Body of pancreas (tissue), 4 donors: ENCODE results near the gene ALLC. TPM values are rescaled to one million over a fixed set of nuclear protein-coding genes. Genes with fewer than 3 reads are reported as not detected.

Source experiments
- ATAC-seq: fragments of 150-250 bp; one replicate; pipeline ENCODE4 v1.9.1; 2016
- DNase-seq, 4 donors: peaks; one replicate each; pipeline ENCODE4 v3.0.0-alpha.2; 2019
- H3K27ac ChIP-seq, 4 donors: fragments of 200-600 bp; sonication (generic); 1 replicate in 3 of 4; 2 replicates in 1 of 4; pipeline versions ENCODE4 v1.5.1 to v1.6.1; 2016 to 2019; ENCODE audit warnings: mild to moderate bottlenecking in 1 of 4, mixed read lengths in 1 of 4, moderate library complexity in 1 of 4
- H3K27me3 ChIP-seq, 2 donors: fragments of 200-600 bp; sonication (generic); one replicate each; pipeline ENCODE4 v1.6.0; 2016; ENCODE audit warnings: mild to moderate bottlenecking in 1 of 2
- H3K36me3 ChIP-seq, 2 donors: fragments of 200-600 bp; sonication (generic); replicated peaks in 1 of 2; 2 replicates each; pipeline ENCODE4 v1.5.1; 2016; ENCODE audit warnings: low read depth in 2 of 2; ENCODE audit not compliant: insufficient read depth in 1 of 2
- H3K4me1 ChIP-seq: fragments of 200-600 bp; sonication (generic); one replicate; pipeline ENCODE4 v1.6.0; 2016
- H3K4me3 ChIP-seq, 2 donors: fragments of 200-600 bp; sonication (generic); 1 replicate in 1 of 2; 2 replicates in 1 of 2; pipeline ENCODE4 v1.5.1; 2016 to 2019
- H3K9me3 ChIP-seq, 3 donors: fragments of 200-600 bp; sonication (generic); 1 replicate in 2 of 3; 2 replicates in 1 of 3; pipeline ENCODE4 v1.5.1; 2016
- POLR2A ChIP-seq, 3 donors: fragments of 450-650 bp; IDR thresholded peaks; one replicate each; pipeline ENCODE4 v1.6.1; 2016; ENCODE audit warnings: antibody characterized with exemption in 3 of 3, mild to moderate bottlenecking in 2 of 3
- WGBS, 2 donors: methylation state at CpG; one replicate each; pipeline ENCODE4 v1.1.5; 2017; 5-methylcytosine and 5-hydroxymethylcytosine counted together
- intact Hi-C: fragments of 100-400 bp; cut with DNase I; formaldehyde crosslinking; loops from one replicate; pipeline ENCODE4 v1.15.1; 2023
- total RNA-seq, 2 donors: library from RNA; depleted of rRNA; stranded (reverse); fragments of >200 nt; gene quantifications; one replicate each; pipeline ENCODE4 v1.1.0, GENCODE V29; 2016
- TF ChIP-seq, protein P1 (sequence below), 7 experiments: fragments of 450-650 bp in 4 of 7; fragments of 200-600 bp in 3 of 7; sonication (generic) in 3 of 7; IDR thresholded peaks; one replicate each; pipeline ENCODE4 v1.5.1; 2016 to 2019; ENCODE audit warnings: antibody characterized with exemption in 7 of 7

The ALLC gene
- total RNA-seq, 2 donors from 2014 or later: not detected

DNA sequence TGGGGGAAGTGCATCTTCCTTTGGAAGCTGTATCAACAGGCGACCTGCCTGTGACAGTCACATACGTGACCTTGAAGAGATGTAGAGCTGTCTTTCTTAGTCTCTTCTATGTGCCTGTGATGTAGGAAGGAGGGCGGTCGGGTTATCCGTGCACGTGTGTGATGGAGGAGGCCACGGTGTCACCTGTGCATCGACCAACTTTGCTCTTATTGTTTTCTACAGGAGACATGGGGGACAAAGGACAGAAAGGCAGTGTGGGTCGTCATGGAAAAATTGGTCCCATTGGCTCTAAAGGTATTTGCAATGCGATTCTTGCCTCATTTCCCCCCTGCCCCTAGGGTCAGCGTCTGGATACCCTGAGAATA lies 20.7 kb upstream of the ALLC start:
- WGBS, 2 donors: 65 to 72% methylated on average over 11 of the region's 11 CpGs
- H3K36me3 ChIP-seq: no peaks in the 10 kb centered on the region
- no peaks in the 10 kb centered on the region for H3K9me3 ChIP-seq
- no peak for ATAC-seq
- intact Hi-C loops: no loop called here
- H3K27me3 ChIP-seq: no peaks in the 10 kb centered on the region
- TF ChIP-seq POLR2A (IDR thresholded peaks at IDR 0.05): no peak
- TF ChIP-seq, protein P1, sequence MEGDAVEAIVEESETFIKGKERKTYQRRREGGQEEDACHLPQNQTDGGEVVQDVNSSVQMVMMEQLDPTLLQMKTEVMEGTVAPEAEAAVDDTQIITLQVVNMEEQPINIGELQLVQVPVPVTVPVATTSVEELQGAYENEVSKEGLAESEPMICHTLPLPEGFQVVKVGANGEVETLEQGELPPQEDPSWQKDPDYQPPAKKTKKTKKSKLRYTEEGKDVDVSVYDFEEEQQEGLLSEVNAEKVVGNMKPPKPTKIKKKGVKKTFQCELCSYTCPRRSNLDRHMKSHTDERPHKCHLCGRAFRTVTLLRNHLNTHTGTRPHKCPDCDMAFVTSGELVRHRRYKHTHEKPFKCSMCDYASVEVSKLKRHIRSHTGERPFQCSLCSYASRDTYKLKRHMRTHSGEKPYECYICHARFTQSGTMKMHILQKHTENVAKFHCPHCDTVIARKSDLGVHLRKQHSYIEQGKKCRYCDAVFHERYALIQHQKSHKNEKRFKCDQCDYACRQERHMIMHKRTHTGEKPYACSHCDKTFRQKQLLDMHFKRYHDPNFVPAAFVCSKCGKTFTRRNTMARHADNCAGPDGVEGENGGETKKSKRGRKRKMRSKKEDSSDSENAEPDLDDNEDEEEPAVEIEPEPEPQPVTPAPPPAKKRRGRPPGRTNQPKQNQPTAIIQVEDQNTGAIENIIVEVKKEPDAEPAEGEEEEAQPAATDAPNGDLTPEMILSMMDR (IDR thresholded peaks at IDR 0.05): no peak
- no peak overlapping the region for H3K4me3 ChIP-seq
- no peak for DNase-seq
- no peak overlapping the region for H3K27ac ChIP-seq
- no peaks in the 10 kb centered on the region for H3K4me1 ChIP-seq

DNA sequence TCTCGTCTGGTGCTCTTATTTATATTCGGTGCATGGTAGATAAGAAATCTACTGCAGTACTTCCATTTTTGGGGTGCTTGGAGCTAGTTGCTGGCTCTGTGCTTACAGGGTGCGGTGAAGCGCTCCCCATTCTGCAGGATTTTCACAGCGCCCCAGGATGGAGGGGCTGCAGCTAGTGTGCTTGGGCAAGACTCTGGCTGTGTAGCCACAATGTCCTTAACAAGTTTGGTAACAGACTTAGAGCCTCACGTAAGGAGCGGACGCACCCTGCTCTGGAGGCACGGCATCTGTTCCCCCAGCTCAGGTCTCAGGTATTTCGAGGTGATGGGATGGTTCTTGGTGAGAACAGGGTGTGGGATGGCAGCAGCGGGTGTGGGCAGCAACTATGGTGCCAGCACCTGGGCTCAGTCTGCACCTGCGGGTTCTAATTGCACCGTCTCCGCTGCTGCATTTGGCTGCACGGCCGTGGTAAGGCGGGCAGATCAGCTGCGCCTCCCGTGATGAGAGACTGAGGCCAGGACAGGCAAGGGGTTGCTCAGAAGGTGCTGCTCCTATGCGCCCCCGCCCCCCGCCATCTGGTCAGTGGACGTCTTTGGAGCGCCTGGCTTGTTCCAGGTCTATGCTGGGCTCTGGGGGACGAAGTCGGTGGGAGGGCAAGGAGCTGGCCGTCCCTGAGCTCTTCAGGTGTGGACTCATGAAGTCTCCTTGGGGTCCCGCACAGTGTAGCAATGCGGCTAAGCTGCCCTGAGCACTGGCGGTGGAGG lies 20.1 kb upstream of the ALLC start:
- no peaks in the 10 kb centered on the region for H3K27me3 ChIP-seq
- TF ChIP-seq, protein P1 (IDR thresholded peaks at IDR 0.05): no peak
- no peak for TF ChIP-seq POLR2A (IDR thresholded peaks at IDR 0.05)
- H3K4me3 ChIP-seq: no peak overlapping the region
- intact Hi-C loops: no loop called here
- H3K27ac ChIP-seq: no peak overlapping the region
- no peaks in the 10 kb centered on the region for H3K9me3 ChIP-seq
- DNase-seq: peak in 1 of 4 donors; percentile 5
- WGBS, 2 donors: 77 to 79% methylated on average over 10 to 30 of the region's 30 CpGs
- no peaks in the 10 kb centered on the region for H3K36me3 ChIP-seq
- no peak for ATAC-seq
- no peaks in the 10 kb centered on the region for H3K4me1 ChIP-seq

DNA sequence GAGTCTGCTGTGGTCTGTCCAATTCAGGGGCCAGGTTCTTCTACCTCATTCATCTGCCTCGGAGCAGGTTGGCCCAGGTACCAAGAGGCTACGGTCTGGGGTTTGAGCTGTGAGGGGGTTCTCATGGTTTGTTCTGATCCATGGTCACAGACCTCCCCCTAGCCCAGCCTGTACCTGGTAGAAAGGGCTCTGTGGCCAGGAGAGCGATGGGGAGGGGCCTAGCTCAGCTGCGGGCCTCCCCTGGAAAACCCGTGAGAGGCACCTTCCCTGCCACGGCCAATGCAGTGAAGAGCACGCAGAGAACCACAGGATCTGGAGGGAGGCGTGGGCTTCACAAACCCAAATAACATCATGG lies 19.6 kb upstream of the ALLC start:
- H3K4me1 ChIP-seq: no peaks in the 10 kb centered on the region
- WGBS, 2 donors: 65 to 87% methylated on average over 6 to 8 of the region's 8 CpGs
- ATAC-seq (no peak), DNase-seq (peak in 1 of 4 donors; percentile 5)
- H3K9me3 ChIP-seq: no peaks in the 10 kb centered on the region
- no peak overlapping the region for H3K4me3 ChIP-seq
- no peak overlapping the region for H3K27ac ChIP-seq
- intact Hi-C loops: no loop called here
- no peaks in the 10 kb centered on the region for H3K27me3 ChIP-seq
- no peaks in the 10 kb centered on the region for H3K36me3 ChIP-seq
- no peak for TF ChIP-seq POLR2A (IDR thresholded peaks at IDR 0.05)
- TF ChIP-seq, protein P1 (IDR thresholded peaks at IDR 0.05): no peak

DNA sequence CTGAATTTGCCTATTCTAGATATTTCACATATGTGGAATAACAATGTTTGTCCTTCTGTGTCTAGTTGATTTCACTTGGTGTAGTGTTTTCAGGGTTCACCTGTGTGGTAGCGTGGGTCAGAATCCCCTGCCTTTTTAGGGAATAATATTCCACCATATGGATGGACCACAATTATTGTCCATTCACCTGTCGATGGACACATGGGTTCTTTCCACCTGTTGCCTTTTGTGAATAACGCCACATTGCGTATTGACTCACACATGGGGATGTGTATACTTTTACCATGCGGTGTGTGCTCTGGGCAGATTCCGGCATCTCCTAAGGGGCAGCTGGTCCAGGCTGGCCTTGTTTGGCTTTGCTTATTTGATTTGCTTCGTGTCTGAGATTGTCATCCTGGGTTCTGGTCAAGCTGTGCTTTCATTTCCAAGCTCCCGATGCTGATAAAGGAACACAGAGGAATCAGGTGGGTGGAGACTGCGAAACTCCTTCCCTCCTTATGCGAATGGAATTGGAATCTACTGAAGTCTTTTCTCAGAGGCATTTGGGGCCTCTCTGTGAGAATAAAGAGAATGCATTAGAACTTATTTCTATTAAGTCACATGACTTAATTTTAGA lies 18.9 kb upstream of the ALLC start:
- WGBS, 2 donors: 63 to 68% methylated on average over 10 of the region's 10 CpGs
- intact Hi-C loops: no loop called here
- H3K4me1 ChIP-seq: no peaks in the 10 kb centered on the region
- no peak overlapping the region for H3K27ac ChIP-seq
- no peak for DNase-seq
- ATAC-seq: no peak
- H3K4me3 ChIP-seq: no peak overlapping the region
- no peak for TF ChIP-seq POLR2A (IDR thresholded peaks at IDR 0.05)
- TF ChIP-seq, protein P1 (IDR thresholded peaks at IDR 0.05): no peak
- no peaks in the 10 kb centered on the region for H3K27me3 ChIP-seq
- no peaks in the 10 kb centered on the region for H3K9me3 ChIP-seq
- H3K36me3 ChIP-seq: no peaks in the 10 kb centered on the region

DNA sequence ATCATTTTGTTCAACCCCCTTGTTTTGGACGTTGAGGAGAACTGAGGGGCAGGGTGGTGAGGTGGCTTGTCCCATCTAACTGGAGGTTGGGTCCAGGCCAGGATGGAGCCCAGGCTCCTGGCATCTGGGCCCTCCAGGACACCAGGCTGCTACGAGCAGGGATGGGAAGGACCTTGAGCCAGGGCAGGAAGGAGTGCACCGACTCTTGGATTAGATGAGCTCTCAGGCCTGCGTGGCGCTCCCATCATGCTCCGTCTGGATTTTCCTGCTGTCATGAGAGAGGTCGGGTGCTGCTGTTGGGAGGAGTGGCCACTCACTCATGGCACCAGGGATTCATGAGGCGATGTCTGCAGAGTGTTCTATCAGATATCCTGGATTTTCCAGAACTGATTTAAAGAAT lies 18.3 kb upstream of the ALLC start:
- intact Hi-C loops: no loop called here
- no peak overlapping the region for H3K27ac ChIP-seq
- ATAC-seq: no peak
- H3K27me3 ChIP-seq: no peaks in the 10 kb centered on the region
- DNase-seq: peak in 1 of 4 donors; percentile 10
- no peaks in the 10 kb centered on the region for H3K36me3 ChIP-seq
- no peaks in the 10 kb centered on the region for H3K4me1 ChIP-seq
- H3K9me3 ChIP-seq: no peaks in the 10 kb centered on the region
- TF ChIP-seq, protein P1 (IDR thresholded peaks at IDR 0.05): no peak
- TF ChIP-seq POLR2A (IDR thresholded peaks at IDR 0.05): no peak
- H3K4me3 ChIP-seq: no peak overlapping the region
- WGBS, 2 donors: 64 to 74% methylated on average over 7 to 8 of the region's 8 CpGs
